GM18517 (cell line): Measurements from ENCODE around the gene ZBTB43.
A peak's percentile ranks its signal among the peaks of the same experiment; 100 is the strongest.
"Not testable (repeated sequence)": the region's sequence is repeated elsewhere in the genome, so short reads cannot be mapped to it uniquely, and the experiment has no call there.

Experiments
- ATAC-seq: cut with Tn5 transposase; IDR thresholded peaks from one replicate; pipeline ENCODE4 v1.9.1; 2021; ENCODE audit warnings: mild to moderate bottlenecking, moderate library complexity; ENCODE audit not compliant: unreplicated experiment

Gene ZBTB43

GRCh38 chr9:126804696-126805553 lies at the start of gene ZBTB43:
ZBTB43 (plus strand) TSS chr9:126805040; CDS start chr9:126832510, 27,470 bp downstream.
- peak; percentile 64 for ATAC-seq

- no peak for ATAC-seq
Observed at GRCh38 chr9:126755317-126755875, 49.4 kb upstream of the ZBTB43 start.

- no peak for ATAC-seq
Observed at GRCh38 chr9:126756238-126756637, 48.6 kb upstream of the ZBTB43 start.

GRCh38 chr9:126756876-126757415 lies 47.9 kb upstream of the ZBTB43 start:
- ATAC-seq, result no peak

- ATAC-seq, result no peak
Observed at GRCh38 chr9:126758916-126759585, 45.8 kb upstream of the ZBTB43 start.

GRCh38 chr9:126761274-126761673 lies 43.6 kb upstream of the ZBTB43 start:
- ATAC-seq, result no peak

GRCh38 chr9:126763130-126763764 lies 41.6 kb upstream of the ZBTB43 start:
- ATAC-seq, result no peak

GRCh38 chr9:126773004-126773607 lies 31.7 kb upstream of the ZBTB43 start:
- ATAC-seq, result no peak

- no peak for ATAC-seq
Observed at GRCh38 chr9:126775926-126776325, 28.9 kb upstream of the ZBTB43 start.

GRCh38 chr9:126777733-126778132 lies 27.1 kb upstream of the ZBTB43 start:
- no peak for ATAC-seq

GRCh38 chr9:126778141-126778540 lies 26.7 kb upstream of the ZBTB43 start:
- no peak for ATAC-seq

- ATAC-seq, result not testable (repeated sequence)
Observed at GRCh38 chr9:126778696-126779095, 26.1 kb upstream of the ZBTB43 start.

GRCh38 chr9:126781186-126782052 lies 23.4 kb upstream of the ZBTB43 start:
- no peak for ATAC-seq

- no peak for ATAC-seq
Observed at GRCh38 chr9:126782053-126782388, 22.8 kb upstream of the ZBTB43 start.

- no peak for ATAC-seq
Observed at GRCh38 chr9:126783949-126784348, 20.9 kb upstream of the ZBTB43 start.

- no peak for ATAC-seq
Observed at GRCh38 chr9:126784401-126784800, 20.4 kb upstream of the ZBTB43 start.

- not testable (repeated sequence) for ATAC-seq
Observed at GRCh38 chr9:126784841-126785240, 20.0 kb upstream of the ZBTB43 start.

GRCh38 chr9:126788046-126788445 lies 16.8 kb upstream of the ZBTB43 start:
- ATAC-seq, result no peak

GRCh38 chr9:126788634-126789349 lies 16.0 kb upstream of the ZBTB43 start:
- ATAC-seq, result no peak
